Endothelial cell of umbilical vein (primary cell): ENCODE measurements around the gene RASGRF2. TPM values are rescaled to one million over a fixed set of nuclear protein-coding genes. Genes with fewer than 3 reads are reported as not detected.
"Not testable (repeated sequence)": the region's sequence is repeated elsewhere in the genome, so short reads cannot be mapped to it uniquely, and the experiment has no call there.

ENCODE experiments used
- BruUV-seq: library from RNA; stranded (reverse); fragments of 400-500 nt; replicated peaks from 2 replicates; lab custom pipeline; 2021; lab: Mats Ljungman, UMichigan
- CTCF ChIA-PET: fragments of 300-600, 350-600 bp; sonication (Branson Sonifier 250); formaldehyde crosslinking; loops from one replicate; lab custom pipeline; 2021; ENCODE audit warnings: antibody characterized with exemption, inconsistent platforms; lab: Charles Lee
- POLR2A ChIA-PET: fragments of 300-600, 350-600 bp; sonication (Branson Sonifier 250); formaldehyde crosslinking; loops from one replicate; lab custom pipeline; 2021; ENCODE audit warnings: antibody characterized with exemption, inconsistent platforms; lab: Charles Lee
- DNase-seq: peaks from one replicate; pipeline ENCODE4 v3.0.0-alpha.2; 2011; ENCODE audit warnings: low read depth, low spot score
- FAIRE-seq: peaks from 2 replicates; lab custom pipeline; 2011; peaks lifted over from hg19 to GRCh38; lab: Jason Lieb, UNC
- H2AFZ ChIP-seq: 2 replicates; pipeline ENCODE4 v1.6.0; 2012; ENCODE audit warnings: low read depth, low read length, control low read depth, inconsistent platforms
- H3K27ac ChIP-seq: 2 replicates; pipeline ENCODE4 v1.5.1; 2011; ENCODE audit warnings: low read depth, mild to moderate bottlenecking, control low read depth, low read length, moderate library complexity; ENCODE audit not compliant: insufficient read depth
- H3K27me3 ChIP-seq, 2 experiments: 2 replicates each; pipeline versions ENCODE4 v1.6.0 to v1.6.1; 2011; ENCODE audit warnings: low read length in 2 of 2, mixed read lengths in 1 of 2; ENCODE audit not compliant: control insufficient read depth in 2 of 2, insufficient read depth in 2 of 2
- H3K36me3 ChIP-seq, 2 experiments: 2 replicates in 1 of 2; 3 replicates in 1 of 2; pipeline ENCODE4 v1.5.1; 2011; ENCODE audit warnings: low read length in 2 of 2, mild to moderate bottlenecking in 1 of 2, moderate library complexity in 1 of 2; ENCODE audit not compliant: control insufficient read depth in 2 of 2, insufficient read depth in 2 of 2; ENCODE audit errors: extremely low read depth in 1 of 2
- H3K4me1 ChIP-seq: 3 replicates; pipeline ENCODE4 v1.5.1; 2011; ENCODE audit warnings: mild to moderate bottlenecking, low read length; ENCODE audit not compliant: control insufficient read depth, insufficient read depth; ENCODE audit errors: extremely low read depth
- H3K4me2 ChIP-seq: 2 replicates; pipeline ENCODE4 v1.6.1; 2011; ENCODE audit warnings: low read length, control low read depth, mixed read lengths; ENCODE audit not compliant: insufficient read depth
- H3K4me3 ChIP-seq, 3 experiments: fragments of 200-600 bp in 1 of 3; sonication (generic), shearing (Covaris generic) in 1 of 3; replicated peaks in 1 of 3; 2 replicates each; pipeline ENCODE4 v1.5.1; 2011 to 2016; ENCODE audit warnings: control low read depth in 3 of 3, low read length in 3 of 3, mild to moderate bottlenecking in 2 of 3, inconsistent platforms in 1 of 3, low read depth in 1 of 3, moderate library complexity in 1 of 3; ENCODE audit not compliant: insufficient read depth in 1 of 3
- H3K79me2 ChIP-seq: 2 replicates; pipeline ENCODE4 v1.6.0; 2012; ENCODE audit warnings: low read length, inconsistent platforms; ENCODE audit not compliant: control insufficient read depth, insufficient read depth
- H3K9ac ChIP-seq: replicated peaks from 2 replicates; pipeline ENCODE3; 2011; ENCODE audit warnings: low read length, control low read depth; ENCODE audit not compliant: insufficient read depth; ENCODE audit errors: extremely low read depth
- H3K9me1 ChIP-seq: replicated peaks from 3 replicates; pipeline ENCODE4 v1.6.0; 2011; ENCODE audit warnings: mild to moderate bottlenecking, low read length; ENCODE audit not compliant: control insufficient read depth, insufficient read depth; ENCODE audit errors: extremely low read depth
- H3K9me3 ChIP-seq: replicated peaks from 2 replicates; pipeline ENCODE4 v1.5.1; 2012; ENCODE audit warnings: low read length, inconsistent platforms; ENCODE audit not compliant: control insufficient read depth, insufficient read depth
- H4K20me1 ChIP-seq: replicated peaks from 2 replicates; pipeline ENCODE3; 2011; ENCODE audit warnings: mild to moderate bottlenecking, low read length; ENCODE audit not compliant: control insufficient read depth, insufficient read depth; ENCODE audit errors: extremely low read depth
- CTCF ChIP-seq, 2 donors: IDR thresholded peaks; 1 replicate in 1 of 2; 2 replicates in 1 of 2; pipeline ENCODE4 v1.5.1; 2011; ENCODE audit warnings: low read length in 2 of 2, mild to moderate bottlenecking in 2 of 2, moderate library complexity in 2 of 2, control low read depth in 1 of 2, inconsistent platforms in 1 of 2, low read depth in 1 of 2; ENCODE audit not compliant: insufficient read depth in 1 of 2; ENCODE audit errors: extremely low read depth in 1 of 2
- EZH2 ChIP-seq: IDR thresholded peaks from 2 replicates; pipeline ENCODE4 v1.6.1; 2012; ENCODE audit warnings: borderline replicate concordance, low read depth, mild to moderate bottlenecking, moderate library complexity, low read length, inconsistent platforms; ENCODE audit not compliant: severe bottlenecking
- FOS ChIP-seq: IDR thresholded peaks from 2 replicates; pipeline ENCODE4 v1.6.1; 2011; ENCODE audit warnings: mild to moderate bottlenecking, low read length, moderate library complexity, borderline replicate concordance; ENCODE audit not compliant: insufficient read depth
- GATA2 ChIP-seq: IDR thresholded peaks from 2 replicates; pipeline ENCODE4 v1.7.0; 2011; ENCODE audit warnings: low read depth, mild to moderate bottlenecking, moderate library complexity, mixed read lengths, low read length; ENCODE audit not compliant: insufficient read length, insufficient read depth
- JUN ChIP-seq: IDR thresholded peaks from 2 replicates; pipeline ENCODE4 v1.6.1; 2011; ENCODE audit warnings: borderline replicate concordance, low read depth; ENCODE audit not compliant: insufficient read length, insufficient read depth
- MYC ChIP-seq: IDR thresholded peaks from one replicate; pipeline ENCODE4 v1.6.1; 2011; ENCODE audit warnings: mild to moderate bottlenecking, low read depth, low read length
- POLR2A ChIP-seq: IDR thresholded peaks from 2 replicates; pipeline ENCODE4 v1.6.1; 2012; ENCODE audit warnings: low read depth, mild to moderate bottlenecking, control low read depth, low read length
- POLR2AphosphoS5 ChIP-seq: IDR thresholded peaks from 2 replicates; pipeline ENCODE4 v1.6.1; 2012; ENCODE audit warnings: low read depth, mild to moderate bottlenecking, control low read depth, low read length, moderate library complexity; ENCODE audit not compliant: insufficient read depth
- dilution Hi-C: fragments of 300-500 bp; cut with MboI; formaldehyde crosslinking; loops from one replicate; pipeline ENCODE4 v1.15.0; 2019; ENCODE audit warnings: low sequenced_read_pairs; ENCODE audit not compliant: extremely low pct_ligation_motif_present
- intact Hi-C: fragments of 100-400 bp; cut with micrococcal nuclease; formaldehyde crosslinking; loops from one replicate; pipeline ENCODE4 v1.10.0; 2022
- polyA plus RNA-seq, 4 experiments: library from polyadenylated mRNA; depleted of rRNA in 3 of 4; stranded (reverse) in 3 of 4; unstranded in 1 of 4; fragments of >200 nt; gene quantifications; 2 replicates each; pipeline versions ENCODE4 v1.2.1 to v1.2.3, GENCODE V29; 2011 to 2012; ENCODE audit warnings: missing spikeins in 1 of 4
- total RNA-seq: library from RNA; stranded (reverse); gene quantifications from 2 replicates; pipeline ENCODE4 v1.2.3, GENCODE V29; 2021
- TF ChIP-seq, protein P1 (sequence below): IDR thresholded peaks from 2 replicates; pipeline ENCODE4 v1.6.1; 2011; ENCODE audit not compliant: insufficient read depth, insufficient read length

RASGRF2 gene
- total and polyA plus RNA-seq, 2 donors (not counting 3 experiments of a cell fraction or from before 2014, with no cell fraction given) = 0.41 to 4.0 TPM

GRCh38 chr5:81052325-81052724 lies 92.2 kb downstream of the RASGRF2 start:
- ChIA-PET CTCF (no interaction called here), POLR2A (no interaction called here)
- no peak overlapping the region for H2AFZ ChIP-seq
- FAIRE-seq (no peak), DNase-seq (no peak)
- H3K4me2 ChIP-seq = no peak overlapping the region
- dilution Hi-C loops = no loop called here
- no peaks in the 10 kb centered on the region for H3K9me1 ChIP-seq
- intact Hi-C loops = no loop called here
- no peaks in the 10 kb centered on the region for H3K9me3 ChIP-seq
- no peaks in the 10 kb centered on the region for H3K27me3 ChIP-seq
- TF ChIP-seq CTCF (IDR thresholded peaks at IDR 0.05; ENCODE audit: extremely low read depth in 1 of 2, insufficient read depth in 1 of 2, low read depth in 1 of 2, low read length in 2 of 2) (no peak), EZH2 (no peak), GATA2 (no peak), JUN (no peak), FOS (no peak), POLR2A (no peak), POLR2AphosphoS5 (no peak), MYC (no peak)
- TF ChIP-seq, protein P1, sequence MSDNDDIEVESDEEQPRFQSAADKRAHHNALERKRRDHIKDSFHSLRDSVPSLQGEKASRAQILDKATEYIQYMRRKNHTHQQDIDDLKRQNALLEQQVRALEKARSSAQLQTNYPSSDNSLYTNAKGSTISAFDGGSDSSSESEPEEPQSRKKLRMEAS = no peak
- no peak overlapping the region for H3K4me3 ChIP-seq
- H3K4me1 ChIP-seq = no peaks in the 10 kb centered on the region
- H3K9ac ChIP-seq = no peak overlapping the region
- no peaks in the 10 kb centered on the region for H4K20me1 ChIP-seq
- BruUV-seq = no TSS peak
- no peak overlapping the region for H3K27ac ChIP-seq
- no peaks in the 10 kb centered on the region for H3K79me2 ChIP-seq
- H3K36me3 ChIP-seq = no peaks in the 10 kb centered on the region

GRCh38 chr5:81053282-81053681 lies 93.1 kb downstream of the RASGRF2 start:
- H3K27me3 ChIP-seq, BruUV-seq, CTCF ChIA-PET, FAIRE-seq, H3K27ac ChIP-seq, H4K20me1 ChIP-seq, POLR2A ChIA-PET, intact Hi-C loops, H3K36me3 ChIP-seq, dilution Hi-C loops, H3K9ac ChIP-seq, H3K9me1 ChIP-seq, H3K79me2 ChIP-seq, H3K4me3 ChIP-seq, H3K4me1 ChIP-seq, DNase-seq, H3K9me3 ChIP-seq, H2AFZ ChIP-seq, H3K4me2 ChIP-seq: not testable (repeated sequence)
